OCI-LY3 (cell line): ENCODE results near the gene NGF.

ENCODE experiments used
- H2AFZ ChIP-seq: fragments of 200-600, 300-600 bp; shearing (Covaris generic); 2 replicates; pipeline ENCODE4 v1.6.0; 2014; ENCODE audit warnings: antibody characterized with exemption, low read depth, low read length
- H3K27ac ChIP-seq: fragments of 200-600, 300-600 bp; sonication (generic); 2 replicates; pipeline ENCODE4 v1.5.1; 2014; ENCODE audit warnings: mild to moderate bottlenecking, low read length, moderate library complexity, mixed read lengths
- H3K27me3 ChIP-seq: fragments of 200-600, 300-600 bp; sonication (generic); 2 replicates; pipeline ENCODE4 v1.6.1; 2014; ENCODE audit warnings: low read depth, low read length, mixed read lengths
- H3K36me3 ChIP-seq: fragments of 200-600, 300-600 bp; sonication (generic); replicated peaks from 2 replicates; pipeline ENCODE3; 2014; ENCODE audit warnings: low read depth, low read length, mixed read lengths
- H3K4me1 ChIP-seq: fragments of 300-600, 200-600 bp; sonication (generic); 2 replicates; pipeline ENCODE4 v1.6.1; 2014; ENCODE audit warnings: low read length, mixed read lengths
- H3K4me2 ChIP-seq: fragments of 200-600, 300-600 bp; sonication (generic); 2 replicates; pipeline ENCODE4 v1.6.1; 2014; ENCODE audit warnings: low read length, mixed read lengths
- H3K4me3 ChIP-seq: fragments of 300-600, 200-600 bp; sonication (generic); 2 replicates; pipeline ENCODE4 v1.5.1; 2014; ENCODE audit warnings: antibody characterized with exemption, mild to moderate bottlenecking, low read length, moderate library complexity
- H3K79me2 ChIP-seq: fragments of 300-600, 200-600 bp; shearing (Covaris generic); 2 replicates; pipeline ENCODE4 v1.6.1; 2014; ENCODE audit warnings: mild to moderate bottlenecking, low read length, mixed read lengths
- H3K9ac ChIP-seq: fragments of 300-600, 200-600 bp; shearing (Covaris generic); 2 replicates; pipeline ENCODE4 v1.6.0; 2014; ENCODE audit warnings: mild to moderate bottlenecking, low read length, moderate library complexity
- H3K9me3 ChIP-seq: fragments of 200-600, 300-600 bp; shearing (Covaris generic); 2 replicates; pipeline ENCODE4 v1.6.1; 2014; ENCODE audit warnings: low read length, mixed read lengths; ENCODE audit not compliant: insufficient read depth
- H4K20me1 ChIP-seq: fragments of 200-600, 300-600 bp; sonication (generic); 2 replicates; pipeline ENCODE4 v1.6.1; 2016; ENCODE audit warnings: low read length, mixed read lengths; ENCODE audit not compliant: insufficient read depth
- CTCF ChIP-seq: fragments of 200-600, 300-600 bp; sonication (generic); IDR thresholded peaks from 2 replicates; pipeline ENCODE4 v1.5.1; 2014; ENCODE audit warnings: antibody characterized with exemption, low read length, low read depth
- EZH2phosphoT487 ChIP-seq: fragments of 200-600 bp; shearing (Covaris generic); IDR thresholded peaks from 2 replicates; pipeline ENCODE4 v1.6.1; 2018; ENCODE audit warnings: antibody characterized with exemption, mixed run types, low read depth

Gene NGF

DNA sequence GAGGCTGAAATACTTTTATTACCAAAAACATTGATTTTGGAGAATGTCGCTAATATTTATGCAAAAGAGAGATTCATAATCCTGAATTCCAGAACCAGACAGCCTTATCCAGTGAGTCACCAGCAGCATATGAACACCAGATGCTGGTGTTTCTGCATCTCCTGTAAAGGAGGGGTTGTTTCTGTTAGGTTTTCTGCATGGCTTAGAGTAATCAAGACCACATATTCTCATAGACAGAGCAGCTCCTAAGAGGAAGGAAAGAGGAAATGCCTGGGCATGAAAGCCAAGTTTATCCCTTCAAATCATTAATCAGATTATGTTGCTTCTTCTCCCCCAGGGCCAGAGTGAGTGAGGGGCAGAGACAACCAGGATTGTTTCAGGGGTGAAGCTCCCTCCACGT lies 86.2 kb downstream of the NGF start:
- TF ChIP-seq EZH2phosphoT487: no peak
- TF ChIP-seq CTCF: no peak
- H3K27ac ChIP-seq: no peak overlapping the region
- no peaks in the 10 kb centered on the region for H3K36me3 ChIP-seq
- H4K20me1 ChIP-seq: no peaks in the 10 kb centered on the region
- no peak overlapping the region for H2AFZ ChIP-seq
- H3K9me3 ChIP-seq: no peaks in the 10 kb centered on the region
- H3K4me1 ChIP-seq: no peaks in the 10 kb centered on the region
- no peak overlapping the region for H3K4me3 ChIP-seq
- no peak overlapping the region for H3K4me2 ChIP-seq
- no peak overlapping the region for H3K9ac ChIP-seq
- H3K79me2 ChIP-seq: no peaks in the 10 kb centered on the region
- no peaks in the 10 kb centered on the region for H3K27me3 ChIP-seq

- Histone ChIP-seq H3K79me2 (no peaks in the 10 kb centered on the region), H3K9me3 (no peaks in the 10 kb centered on the region), H3K27ac (no peak overlapping the region), H3K27me3 (no peaks in the 10 kb centered on the region), H3K4me2 (no peak overlapping the region), H3K4me3 (no peak overlapping the region), H3K9ac (no peak overlapping the region), H4K20me1 (no peaks in the 10 kb centered on the region), H2AFZ (no peak overlapping the region), H3K36me3 (no peaks in the 10 kb centered on the region), H3K4me1 (no peaks in the 10 kb centered on the region)
- no peak for TF ChIP-seq EZH2phosphoT487
- no peak for TF ChIP-seq CTCF
These were observed 86.7 kb downstream of the NGF start for GRCh38 chr1:115251340-115251748.

GRCh38 chr1:115246526-115246925 lies 91.5 kb downstream of the NGF start:
- no peak for TF ChIP-seq EZH2phosphoT487
- TF ChIP-seq CTCF: no peak
- Histone ChIP-seq H3K79me2 (no peaks in the 10 kb centered on the region), H3K36me3 (no peaks in the 10 kb centered on the region), H3K27ac (no peak overlapping the region), H3K4me2 (no peak overlapping the region), H4K20me1 (no peaks in the 10 kb centered on the region), H2AFZ (no peak overlapping the region), H3K4me1 (no peaks in the 10 kb centered on the region), H3K27me3 (no peaks in the 10 kb centered on the region), H3K9ac (no peak overlapping the region), H3K9me3 (no peaks in the 10 kb centered on the region), H3K4me3 (no peak overlapping the region)

DNA sequence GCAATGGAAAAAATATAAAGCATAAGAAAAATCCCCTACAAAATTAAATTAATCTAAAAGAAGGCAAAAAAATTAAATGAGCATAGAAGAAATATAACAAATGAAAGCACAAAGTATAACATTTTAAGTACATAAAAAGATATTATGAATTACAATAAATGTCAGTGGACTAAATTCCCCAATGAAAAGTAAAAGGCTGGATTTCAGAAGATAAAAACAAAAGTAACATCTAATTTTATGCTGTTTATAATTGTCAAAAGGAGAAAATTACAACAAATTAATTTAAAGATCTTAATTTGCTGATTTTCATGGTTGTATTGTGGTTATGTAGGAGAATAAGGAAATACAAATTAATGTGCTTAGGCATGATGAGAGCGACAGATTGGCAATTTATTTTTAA lies 92.8 kb downstream of the NGF start:
- H3K27me3 ChIP-seq: no peaks in the 10 kb centered on the region
- no peak overlapping the region for H3K4me3 ChIP-seq
- TF ChIP-seq EZH2phosphoT487 (no peak), CTCF (no peak)

More for the DNA sequence above, 92.8 kb downstream of the NGF start:
- H3K36me3 ChIP-seq: no peaks in the 10 kb centered on the region
- H3K79me2 ChIP-seq: no peaks in the 10 kb centered on the region
- H3K4me1 ChIP-seq: no peaks in the 10 kb centered on the region
- H3K9me3 ChIP-seq: no peaks in the 10 kb centered on the region
- H3K27ac ChIP-seq: no peak overlapping the region
- no peak overlapping the region for H2AFZ ChIP-seq
- no peak overlapping the region for H3K4me2 ChIP-seq
- no peaks in the 10 kb centered on the region for H4K20me1 ChIP-seq
- no peak overlapping the region for H3K9ac ChIP-seq
